Caco-2 (cell line): ENCODE data around the gene SLC1A6. TPM values are rescaled to one million over a fixed set of nuclear protein-coding genes. Genes with fewer than 3 reads are reported as not detected.

Source experiments
- BruUV-seq: library from RNA; stranded (reverse); fragments of 400-500 nt; replicated peaks from 2 replicates; lab custom pipeline; 2021; lab: Mats Ljungman, UMichigan
- CTCF ChIA-PET: fragments of 300-600 bp; sonication (Branson Sonifier 250); formaldehyde crosslinking; loops from one replicate; lab custom pipeline; 2022; ENCODE audit warnings: antibody characterized with exemption; lab: Charles Lee
- POLR2A ChIA-PET: fragments of 300-600 bp; sonication (Branson Sonifier 250); formaldehyde crosslinking; loops from one replicate; lab custom pipeline; 2022; ENCODE audit warnings: antibody characterized with exemption; lab: Charles Lee
- DNase-seq, 2 experiments: peaks; one replicate each; pipeline versions ENCODE4 v3.0.0 to v3.0.0-alpha.2; 2020 to 2022
- H3K27me3 ChIP-seq: replicated peaks from 2 replicates; pipeline ENCODE4 v1.6.0; 2011; ENCODE audit warnings: low read length; ENCODE audit not compliant: control insufficient read depth, insufficient read depth
- H3K36me3 ChIP-seq: 2 replicates; pipeline ENCODE4 v1.5.1; 2011; ENCODE audit warnings: low read length; ENCODE audit not compliant: control insufficient read depth, insufficient read depth
- H3K4me1 ChIP-seq: fragments of 250-450 bp; sonication (Bioruptor Pico); 2 replicates; pipeline ENCODE4 v1.5.1; 2020; ENCODE audit warnings: mild to moderate bottlenecking
- H3K4me3 ChIP-seq: 2 replicates; pipeline ENCODE4 v1.5.1; 2011; ENCODE audit warnings: low read depth, mild to moderate bottlenecking, control low read depth, low read length
- H3K9me3 ChIP-seq: fragments of 250-450 bp; sonication (Bioruptor Pico); 2 replicates; pipeline ENCODE4 v1.5.1; 2020; ENCODE audit warnings: mild to moderate bottlenecking, moderate library complexity
- H3K27ac Mint-ChIP-seq: one replicate; pipeline ENCODE4 v1.8.0; 2022; ENCODE audit warnings: mixed read lengths; ENCODE audit not compliant: unreplicated experiment
- H3K27me3 Mint-ChIP-seq: one replicate; pipeline ENCODE4 v1.8.0; 2022; ENCODE audit warnings: mixed read lengths; ENCODE audit not compliant: insufficient read depth, unreplicated experiment
- H3K36me3 Mint-ChIP-seq: one replicate; pipeline ENCODE4 v1.8.0; 2022; ENCODE audit warnings: mild to moderate bottlenecking, mixed read lengths; ENCODE audit not compliant: insufficient read depth, unreplicated experiment
- H3K4me1 Mint-ChIP-seq: one replicate; pipeline ENCODE4 v1.8.0; 2022; ENCODE audit warnings: low read depth, mixed read lengths; ENCODE audit not compliant: unreplicated experiment
- H3K4me3 Mint-ChIP-seq: one replicate; pipeline ENCODE4 v1.8.0; 2022; ENCODE audit warnings: mild to moderate bottlenecking, moderate library complexity, mixed read lengths; ENCODE audit not compliant: unreplicated experiment
- H3K9me3 Mint-ChIP-seq: one replicate; pipeline ENCODE4 v1.8.0; 2022; ENCODE audit warnings: mixed read lengths; ENCODE audit not compliant: unreplicated experiment
- intact Hi-C: fragments of 100-400 bp; cut with micrococcal nuclease; formaldehyde crosslinking; loops from one replicate; pipeline ENCODE4 v1.10.0; 2022; ENCODE audit not compliant: unreplicated experiment
- total RNA-seq: library from RNA; stranded (reverse); gene quantifications from 2 replicates; pipeline ENCODE4 v1.2.3, GENCODE V29; 2022
- TF ChIP-seq, protein P1 (sequence below), 2 experiments: fragments of 200-600 bp in 1 of 2; IDR thresholded peaks; 1 replicate in 1 of 2; 2 replicates in 1 of 2; pipeline versions ENCODE4 v1.5.1 to v1.8.0; 2011 to 2022; ENCODE audit warnings: antibody characterized with exemption in 1 of 2, control low read depth in 1 of 2, inconsistent platforms in 1 of 2, low read depth in 1 of 2, low read length in 1 of 2, mild to moderate bottlenecking in 1 of 2, moderate library complexity in 1 of 2; ENCODE audit not compliant: insufficient read depth in 1 of 2, severe bottlenecking in 1 of 2, unreplicated experiment in 1 of 2

Gene SLC1A6
- total RNA-seq, 1 experiment from 2014 or later: not detected

DNA sequence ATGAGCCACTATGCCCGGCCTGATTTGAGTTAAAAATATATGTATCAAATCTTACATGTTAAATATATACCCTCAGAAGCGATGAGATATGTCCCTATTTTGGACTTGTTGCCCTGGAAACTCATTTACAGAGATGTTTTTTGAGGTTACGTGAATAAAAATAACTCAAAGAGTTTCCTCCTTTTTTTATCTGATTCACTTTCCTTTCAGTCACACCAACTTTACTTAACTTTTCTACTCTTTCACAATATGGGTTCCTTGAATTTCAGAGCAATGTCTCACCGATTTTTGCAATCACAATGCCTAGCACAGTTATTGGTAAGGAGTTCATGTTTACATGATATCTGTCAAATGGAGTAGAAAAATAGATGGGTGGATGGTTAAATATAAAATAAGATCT, 36.1 kb downstream of the SLC1A6 start:
- H3K9me3 ChIP-seq: no peaks in the 10 kb centered on the region
- CTCF ChIA-PET: no interaction called here
- Mint-ChIP-seq H3K36me3 (peaks cover 6% of the 10 kb centered on the region), H3K9me3 (peaks cover 20% of the 10 kb centered on the region), H3K4me1 (no peaks in the 10 kb centered on the region), H3K27me3 (peaks cover 18% of the 10 kb centered on the region), H3K4me3 (no peak overlapping the region), H3K27ac (no peak overlapping the region)
- no peaks in the 10 kb centered on the region for H3K4me1 ChIP-seq
- POLR2A ChIA-PET: no interaction called here
- H3K27me3 ChIP-seq: no peaks in the 10 kb centered on the region
- intact Hi-C loops: no loop called here
- no peak for DNase-seq
- H3K36me3 ChIP-seq: no peaks in the 10 kb centered on the region
- H3K4me3 ChIP-seq: no peak overlapping the region
- BruUV-seq: no TSS peak
- TF ChIP-seq, protein P1, sequence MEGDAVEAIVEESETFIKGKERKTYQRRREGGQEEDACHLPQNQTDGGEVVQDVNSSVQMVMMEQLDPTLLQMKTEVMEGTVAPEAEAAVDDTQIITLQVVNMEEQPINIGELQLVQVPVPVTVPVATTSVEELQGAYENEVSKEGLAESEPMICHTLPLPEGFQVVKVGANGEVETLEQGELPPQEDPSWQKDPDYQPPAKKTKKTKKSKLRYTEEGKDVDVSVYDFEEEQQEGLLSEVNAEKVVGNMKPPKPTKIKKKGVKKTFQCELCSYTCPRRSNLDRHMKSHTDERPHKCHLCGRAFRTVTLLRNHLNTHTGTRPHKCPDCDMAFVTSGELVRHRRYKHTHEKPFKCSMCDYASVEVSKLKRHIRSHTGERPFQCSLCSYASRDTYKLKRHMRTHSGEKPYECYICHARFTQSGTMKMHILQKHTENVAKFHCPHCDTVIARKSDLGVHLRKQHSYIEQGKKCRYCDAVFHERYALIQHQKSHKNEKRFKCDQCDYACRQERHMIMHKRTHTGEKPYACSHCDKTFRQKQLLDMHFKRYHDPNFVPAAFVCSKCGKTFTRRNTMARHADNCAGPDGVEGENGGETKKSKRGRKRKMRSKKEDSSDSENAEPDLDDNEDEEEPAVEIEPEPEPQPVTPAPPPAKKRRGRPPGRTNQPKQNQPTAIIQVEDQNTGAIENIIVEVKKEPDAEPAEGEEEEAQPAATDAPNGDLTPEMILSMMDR (IDR thresholded peaks at IDR 0.05; ENCODE audit: insufficient read depth in 1 of 2, low read depth in 1 of 2, low read length in 1 of 2, severe bottlenecking in 1 of 2, unreplicated experiment in 1 of 2): no peak

DNA sequence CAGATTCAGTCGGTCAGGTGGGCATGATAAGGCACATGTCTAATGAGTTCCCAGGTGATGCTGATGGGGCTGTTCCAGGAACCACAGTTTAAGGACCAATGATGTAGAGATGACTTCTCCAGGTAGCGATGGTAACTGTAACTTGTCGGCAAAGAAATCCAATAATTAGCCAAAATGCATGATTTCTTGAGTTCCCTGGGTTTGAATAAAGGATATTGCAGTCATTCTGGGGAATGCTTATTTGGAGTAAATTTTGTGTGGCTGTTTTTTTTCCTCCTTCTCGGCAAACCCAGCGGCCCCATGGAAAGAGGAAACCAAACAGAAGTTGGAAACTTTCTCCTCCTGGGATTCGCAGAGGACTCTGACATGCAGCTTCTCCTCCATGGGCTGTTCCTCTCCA, 38.5 kb downstream of the SLC1A6 start, which contains the start of gene OR7C2:
TSS of gene OR7C2 (plus strand) at position 301 of the 400 bp plus-strand sequence. CDS start at position 301, 0 bp downstream.
- no peak for DNase-seq
- intact Hi-C loops: no loop called here

GRCh38 chr19:14940266-14940665, 39.4 kb downstream of the SLC1A6 start:
- H3K4me1 Mint-ChIP-seq: no peaks in the 10 kb centered on the region
- H3K9me3 Mint-ChIP-seq: peaks cover 10% of the 10 kb centered on the region
- Histone ChIP-seq H3K36me3 (no peaks in the 10 kb centered on the region), H3K27me3 (no peaks in the 10 kb centered on the region), H3K4me1 (no peaks in the 10 kb centered on the region), H3K9me3 (no peaks in the 10 kb centered on the region), H3K4me3 (no peak overlapping the region)
- no TSS peak for BruUV-seq
- no peak overlapping the region for H3K27ac Mint-ChIP-seq
- DNase-seq: no peak
- no peak overlapping the region for H3K4me3 Mint-ChIP-seq
- peaks cover 6% of the 10 kb centered on the region for H3K36me3 Mint-ChIP-seq
- TF ChIP-seq, protein P1 (IDR thresholded peaks at IDR 0.05; ENCODE audit: insufficient read depth in 1 of 2, low read depth in 1 of 2, low read length in 1 of 2, severe bottlenecking in 1 of 2, unreplicated experiment in 1 of 2): no peak
- ChIA-PET CTCF (no interaction called here), POLR2A (no interaction called here)
- intact Hi-C loops: no loop called here
- H3K27me3 Mint-ChIP-seq: peaks cover 12% of the 10 kb centered on the region

More for the DNA sequence above, 38.5 kb downstream of the SLC1A6 start, which contains the start of gene OR7C2:
- POLR2A ChIA-PET: no interaction called here
- Histone ChIP-seq H3K4me1 (no peaks in the 10 kb centered on the region), H3K36me3 (no peaks in the 10 kb centered on the region), H3K4me3 (no peak within 1 kb of the TSS), H3K9me3 (no peaks in the 10 kb centered on the region), H3K27me3 (no peaks in the 10 kb centered on the region)
- Mint-ChIP-seq H3K27ac (no peak within 1 kb of the TSS), H3K36me3 (peaks cover 6% of the 10 kb centered on the region), H3K4me3 (no peak within 1 kb of the TSS), H3K4me1 (no peaks in the 10 kb centered on the region), H3K9me3 (peaks cover 14% of the 10 kb centered on the region), H3K27me3 (peaks cover 12% of the 10 kb centered on the region)
- TF ChIP-seq, protein P1 (IDR thresholded peaks at IDR 0.05; ENCODE audit: insufficient read depth in 1 of 2, low read depth in 1 of 2, low read length in 1 of 2, severe bottlenecking in 1 of 2, unreplicated experiment in 1 of 2): no peak
- CTCF ChIA-PET: no interaction called here
- BruUV-seq: no TSS peak
